ENCODE data around the gene IL1B.

The IL1B gene

GRCh38 chr2:112811841-112812306 is 24.7 kb downstream of the IL1B start:
- TF ChIP-seq GATA2 (IDR thresholded peaks at IDR 0.05; ENCODE audit: low read depth, low read length) = no peak
- no peak for TF ChIP-seq GATA3 (IDR thresholded peaks at IDR 0.05; ENCODE audit: low read depth, low read length)

GRCh38 chr2:112811276-112811831 is 25.2 kb downstream of the IL1B start:
- TF ChIP-seq GATA2 (IDR thresholded peaks at IDR 0.05; ENCODE audit: low read depth, low read length) (no peak), GATA3 (IDR thresholded peaks at IDR 0.05; ENCODE audit: low read depth, low read length) (no peak)

- TF ChIP-seq GATA3 (IDR thresholded peaks at IDR 0.05; ENCODE audit: low read depth, low read length) (no peak), GATA2 (IDR thresholded peaks at IDR 0.05; ENCODE audit: low read depth, low read length) (no peak)
Measured at GRCh38 chr2:112809112-112809511, 27.5 kb downstream of the IL1B start.

DNA sequence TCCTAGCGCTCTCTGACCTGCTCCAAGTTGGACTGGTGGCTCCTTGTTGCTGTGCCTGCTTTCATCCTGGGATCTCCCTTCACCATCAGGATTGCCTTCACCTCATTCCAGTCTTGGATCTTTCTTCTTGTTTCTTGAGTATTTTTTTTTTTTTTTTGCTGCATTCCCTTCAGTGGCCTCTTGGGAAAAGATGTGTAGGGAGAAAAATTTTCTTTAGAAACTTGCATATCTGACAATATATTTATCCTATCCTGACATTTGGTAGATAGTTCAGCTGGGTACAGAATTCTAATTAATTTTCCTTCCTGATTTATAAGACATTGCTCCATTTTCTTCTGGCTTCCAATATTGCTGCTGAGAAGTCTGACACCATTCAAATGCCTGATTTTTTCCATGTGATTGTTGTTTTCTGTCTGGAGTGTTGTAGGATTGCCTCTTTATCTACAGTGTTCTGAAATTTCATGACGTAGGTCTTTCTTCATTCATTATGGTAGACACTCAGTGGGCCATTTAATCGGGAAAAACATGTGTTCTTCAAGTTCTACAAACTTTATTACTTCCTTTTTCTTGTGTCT is 29.3 kb downstream of the IL1B start:
- TF ChIP-seq GATA2 (IDR thresholded peaks at IDR 0.05; ENCODE audit: low read depth, low read length) = no peak
- TF ChIP-seq GATA3 (IDR thresholded peaks at IDR 0.05; ENCODE audit: low read depth, low read length) = no peak

DNA sequence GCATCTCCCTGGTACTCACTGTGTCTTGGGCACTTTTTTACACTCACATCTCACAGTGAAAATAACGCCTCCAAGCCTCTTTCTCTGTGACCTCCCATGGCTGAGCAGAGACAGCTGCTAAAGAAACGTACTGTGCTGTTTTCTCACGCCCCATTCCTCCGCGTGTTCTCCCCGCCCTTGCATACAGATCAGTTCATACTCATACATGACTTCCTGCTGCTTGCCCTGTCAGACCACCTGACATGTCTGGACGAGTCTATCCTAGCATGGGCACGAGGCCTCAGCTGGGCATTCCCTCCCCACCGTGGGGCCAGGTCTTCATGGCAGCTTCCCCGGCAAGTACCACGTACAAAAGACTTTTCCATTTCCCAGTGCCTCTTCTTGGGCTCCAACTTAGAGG is 31.0 kb downstream of the IL1B start:
- no peak for TF ChIP-seq GATA3 (IDR thresholded peaks at IDR 0.05; ENCODE audit: low read depth, low read length)
- no peak for TF ChIP-seq GATA2 (IDR thresholded peaks at IDR 0.05; ENCODE audit: low read depth, low read length)

DNA sequence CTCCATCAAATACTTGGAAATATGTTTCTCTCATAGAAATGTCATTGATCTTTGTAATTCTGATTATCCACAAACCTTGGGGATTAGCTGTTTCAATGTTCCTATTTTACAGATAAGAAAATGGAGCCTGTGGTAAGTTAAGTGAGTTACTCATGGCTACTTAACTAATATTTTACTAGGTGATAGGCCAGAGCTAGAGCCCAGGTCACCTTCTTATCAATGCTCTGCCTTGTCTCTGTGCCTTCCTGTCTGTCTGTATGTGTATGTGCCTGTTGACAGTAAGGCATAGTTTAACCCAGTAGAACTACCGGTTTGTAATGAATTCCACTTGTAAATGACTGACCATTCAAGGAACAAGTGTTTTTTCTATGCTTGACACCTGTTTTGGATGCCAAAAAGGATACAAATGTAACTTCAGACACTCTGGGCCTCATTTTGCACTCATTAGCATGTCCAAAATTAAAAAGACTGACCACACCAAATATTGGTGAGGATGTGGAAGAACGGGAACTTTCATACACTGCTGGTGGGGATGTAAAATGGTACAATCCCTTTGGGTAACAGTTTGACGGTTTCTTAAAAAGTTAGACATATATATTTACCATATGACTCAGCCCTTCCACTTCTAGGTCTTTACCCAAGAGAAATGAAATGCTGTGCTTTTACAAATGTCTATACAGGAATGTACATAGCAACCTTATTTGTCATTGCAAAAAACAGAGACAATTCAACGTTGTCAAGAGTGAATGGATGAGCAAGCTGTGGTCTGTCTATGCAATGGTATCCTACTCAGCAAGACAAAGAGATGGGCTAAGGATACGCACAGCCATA is 32.7 kb downstream of the IL1B start:
- TF ChIP-seq GATA3 (IDR thresholded peaks at IDR 0.05; ENCODE audit: low read depth, low read length) = no peak
- no peak for TF ChIP-seq GATA2 (IDR thresholded peaks at IDR 0.05; ENCODE audit: low read depth, low read length)

GRCh38 chr2:112800881-112801583 is 35.5 kb downstream of the IL1B start:
- TF ChIP-seq GATA2 (IDR thresholded peaks at IDR 0.05; ENCODE audit: low read depth, low read length) (no peak), GATA3 (IDR thresholded peaks at IDR 0.05; ENCODE audit: low read depth, low read length) (no peak)

DNA sequence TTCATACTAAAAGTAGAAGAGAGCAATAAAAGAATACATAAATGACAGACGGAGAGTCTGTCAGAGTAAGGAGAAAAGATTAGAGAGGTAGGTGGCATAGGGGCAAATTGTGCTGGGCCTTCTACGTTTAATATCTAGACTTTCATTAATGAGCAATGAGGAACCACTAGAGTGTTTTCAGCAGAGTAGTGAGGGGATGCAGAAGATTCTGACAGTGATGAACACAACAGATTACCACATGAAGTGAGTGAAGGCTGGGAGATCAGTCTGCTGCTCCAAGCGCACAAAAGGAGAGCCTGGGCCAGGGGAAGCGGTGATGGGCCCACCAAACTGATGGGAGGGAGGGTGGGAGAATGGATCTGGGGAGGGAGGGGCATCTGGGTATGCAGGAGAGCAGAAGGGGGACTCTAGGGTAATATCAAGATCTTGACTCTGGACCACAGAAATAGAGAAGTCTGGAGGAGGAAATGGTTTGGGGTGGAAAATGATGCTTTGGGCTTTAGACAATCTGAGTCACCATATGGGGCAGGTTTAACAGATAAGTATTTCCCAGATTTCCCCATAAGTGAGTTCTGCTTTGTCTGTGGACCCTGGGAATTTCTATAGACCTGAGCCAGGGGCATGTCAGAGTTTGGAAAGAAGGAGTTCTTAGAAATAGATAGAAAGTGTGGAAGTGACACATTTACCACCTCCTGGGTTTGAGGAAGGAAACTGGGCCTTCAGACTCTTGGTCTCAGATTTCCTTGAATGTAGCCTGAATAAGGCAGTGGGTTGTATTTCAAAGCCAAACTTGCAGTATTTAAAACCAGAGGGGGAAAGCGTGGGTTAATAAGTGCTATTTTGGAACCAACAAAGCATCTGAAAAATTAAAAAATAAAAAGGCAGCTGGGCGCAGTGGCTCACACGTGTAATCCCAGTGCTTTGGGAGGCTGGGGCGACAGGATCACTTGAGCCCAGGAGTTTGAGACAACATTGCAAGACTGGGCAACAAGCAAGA is 37.3 kb downstream of the IL1B start:
- TF ChIP-seq GATA2 (IDR thresholded peaks at IDR 0.05; ENCODE audit: low read depth, low read length) (no peak), GATA3 (IDR thresholded peaks at IDR 0.05; ENCODE audit: low read depth, low read length) (no peak)

DNA sequence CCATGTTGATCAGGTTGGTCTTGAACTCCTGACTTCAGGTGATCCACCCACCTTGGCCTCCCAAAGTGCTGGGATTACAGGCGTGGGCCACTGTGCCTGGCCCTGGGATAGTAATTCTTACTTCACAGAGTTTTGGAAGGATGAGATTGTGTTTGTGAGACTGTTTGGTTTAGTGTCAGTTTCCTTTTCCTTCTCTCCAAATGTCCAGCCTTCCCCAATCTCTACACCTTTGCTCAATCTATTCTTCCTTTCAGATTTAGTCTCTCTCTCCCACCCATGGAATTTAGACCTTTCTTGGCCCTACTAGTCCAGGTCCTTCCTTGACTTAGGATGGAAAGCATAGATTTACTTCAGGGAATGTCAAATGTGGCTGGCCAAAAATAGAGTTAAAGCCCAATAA is 40.1 kb downstream of the IL1B start:
- TF ChIP-seq GATA2 (IDR thresholded peaks at IDR 0.05; ENCODE audit: low read depth, low read length) = no peak
- TF ChIP-seq GATA3 (IDR thresholded peaks at IDR 0.05; ENCODE audit: low read depth, low read length) = no peak

- TF ChIP-seq GATA3 (IDR thresholded peaks at IDR 0.05; ENCODE audit: low read depth, low read length) (no peak), GATA2 (IDR thresholded peaks at IDR 0.05; ENCODE audit: low read depth, low read length) (no peak)
Measured at GRCh38 chr2:112795774-112796173, 40.8 kb downstream of the IL1B start.

GRCh38 chr2:112794841-112795240 is 41.7 kb downstream of the IL1B start:
- TF ChIP-seq GATA3 (IDR thresholded peaks at IDR 0.05; ENCODE audit: low read depth, low read length) = no peak
- no peak for TF ChIP-seq GATA2 (IDR thresholded peaks at IDR 0.05; ENCODE audit: low read depth, low read length)

- TF ChIP-seq GATA2 (IDR thresholded peaks at IDR 0.05; ENCODE audit: low read depth, low read length) (no peak), GATA3 (IDR thresholded peaks at IDR 0.05; ENCODE audit: low read depth, low read length) (no peak)
Measured at GRCh38 chr2:112794131-112794733, 42.3 kb downstream of the IL1B start.

Measured in SH-SY5Y (cell line).